CD4-positive, alpha-beta T cell treated with Interleukin-17A for 1 hour (primary cell): ENCODE measurements around the gene HS6ST2.
"Not testable (repeated sequence)": the region's sequence is repeated elsewhere in the genome, so short reads cannot be mapped to it uniquely, and the experiment has no call there.

Source experiments
- DNase-seq: peaks from one replicate; pipeline ENCODE4 v3.0.0-alpha.2; 2020

The HS6ST2 gene

DNA sequence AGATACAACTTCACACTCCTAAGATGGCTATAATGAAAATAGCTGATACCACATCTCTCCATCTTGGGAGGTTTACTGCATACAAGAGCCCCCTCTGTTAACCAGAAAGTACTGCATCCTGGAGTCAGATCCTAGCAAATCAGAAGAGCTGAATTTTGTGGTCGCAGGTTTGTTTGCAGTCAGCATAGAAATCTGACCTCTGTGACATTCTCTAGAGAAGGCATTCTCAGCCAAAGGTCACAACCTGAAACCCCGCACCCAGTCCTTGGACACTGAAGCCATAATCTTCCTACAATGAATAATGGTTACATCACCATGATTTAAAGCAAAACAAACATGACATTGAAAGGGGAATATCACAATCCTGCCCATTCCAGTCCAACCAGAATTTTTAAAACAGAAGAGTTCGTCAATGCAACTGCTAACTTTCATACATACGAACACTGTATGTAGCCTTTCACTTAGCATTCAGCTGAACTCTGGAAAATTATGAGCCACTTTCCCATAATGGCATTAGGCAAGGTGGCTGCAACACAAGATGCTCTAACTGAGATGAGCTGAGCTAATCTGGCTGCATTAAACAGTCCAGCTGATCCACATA lies 17.6 kb downstream of the HS6ST2 start:
- no peak for DNase-seq

- no peak for DNase-seq
Measured at GRCh38 chrX:132933170-132933569, 25.3 kb downstream of the HS6ST2 start.

GRCh38 chrX:132924426-132924825 lies 34.0 kb downstream of the HS6ST2 start:
- no peak for DNase-seq

- no peak for DNase-seq
Measured at GRCh38 chrX:132918523-132918922, 39.9 kb downstream of the HS6ST2 start.

DNA sequence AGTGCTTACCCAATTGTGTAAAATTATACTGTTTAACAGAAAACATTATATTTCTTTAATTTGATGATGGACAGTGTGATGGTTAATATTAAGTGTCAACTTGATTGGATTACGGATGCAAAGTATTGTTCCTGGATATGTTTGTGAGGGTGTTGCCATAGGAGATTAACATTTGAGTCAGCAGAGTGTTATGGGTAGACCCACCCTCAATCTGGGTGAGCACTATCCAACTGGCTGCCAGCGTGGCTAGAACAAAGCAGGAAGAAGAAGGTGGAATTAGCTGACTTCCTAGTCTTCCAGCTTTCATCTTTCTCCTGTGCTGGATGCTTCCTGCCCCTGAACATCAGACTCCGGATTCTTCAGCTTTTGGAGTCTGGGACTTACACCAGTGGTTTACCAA lies 42.1 kb downstream of the HS6ST2 start:
- no peak for DNase-seq

DNA sequence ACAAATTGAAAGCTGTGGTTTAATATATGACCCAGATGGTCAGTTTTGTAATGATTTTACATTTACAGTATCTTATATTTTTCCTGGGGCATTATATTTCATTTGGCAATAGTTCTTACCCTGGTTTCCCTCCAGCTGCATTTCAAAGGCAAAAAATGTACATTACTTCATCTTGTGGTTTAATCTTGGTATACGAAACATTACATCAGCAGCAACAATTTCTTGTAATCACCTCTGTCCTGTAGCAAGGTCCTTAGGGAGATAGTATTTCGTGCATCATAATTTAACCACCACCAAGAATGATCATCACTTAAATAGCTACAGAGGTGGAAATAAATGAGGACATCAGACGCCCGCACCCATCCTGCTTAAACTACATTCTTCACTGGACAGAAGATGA lies 48.8 kb downstream of the HS6ST2 start:
- no peak for DNase-seq

GRCh38 chrX:132908891-132909290 lies 49.5 kb downstream of the HS6ST2 start:
- no peak for DNase-seq

DNA sequence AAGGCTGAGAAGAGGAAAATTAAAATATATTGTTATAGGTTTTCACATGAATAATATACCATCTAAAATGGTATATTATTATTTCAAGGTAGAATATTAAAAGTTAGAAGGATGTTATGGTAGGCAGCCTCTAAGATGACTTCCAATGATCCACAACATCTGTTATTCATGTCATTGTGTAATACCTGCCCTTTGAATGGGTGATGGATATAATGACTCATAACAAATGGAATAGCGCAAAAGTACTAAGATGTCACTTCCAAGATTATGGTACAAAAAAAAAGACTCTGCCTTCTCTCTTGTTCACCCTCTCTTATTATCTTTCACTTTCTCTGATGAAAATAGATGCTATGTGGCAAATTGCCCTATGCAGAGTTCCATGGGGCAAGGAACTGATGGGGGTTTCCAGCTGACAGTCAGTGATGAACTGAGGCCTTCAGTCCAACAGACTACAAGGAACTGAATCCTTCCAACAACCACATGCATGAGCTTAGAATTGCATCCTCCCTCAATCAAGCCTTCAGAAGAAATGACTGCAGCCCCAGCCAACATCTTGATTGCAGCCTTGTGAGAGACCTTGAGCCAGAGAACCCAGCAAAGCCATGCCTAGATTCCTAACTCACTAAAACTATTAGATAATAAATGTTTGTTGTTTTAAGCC lies 57.7 kb downstream of the HS6ST2 start:
- DNase-seq, result no peak

- no peak for DNase-seq
Measured at GRCh38 chrX:132887569-132887968, 70.9 kb downstream of the HS6ST2 start.

- DNase-seq, result no peak
Measured at GRCh38 chrX:132883358-132883915, 75.0 kb downstream of the HS6ST2 start.

DNA sequence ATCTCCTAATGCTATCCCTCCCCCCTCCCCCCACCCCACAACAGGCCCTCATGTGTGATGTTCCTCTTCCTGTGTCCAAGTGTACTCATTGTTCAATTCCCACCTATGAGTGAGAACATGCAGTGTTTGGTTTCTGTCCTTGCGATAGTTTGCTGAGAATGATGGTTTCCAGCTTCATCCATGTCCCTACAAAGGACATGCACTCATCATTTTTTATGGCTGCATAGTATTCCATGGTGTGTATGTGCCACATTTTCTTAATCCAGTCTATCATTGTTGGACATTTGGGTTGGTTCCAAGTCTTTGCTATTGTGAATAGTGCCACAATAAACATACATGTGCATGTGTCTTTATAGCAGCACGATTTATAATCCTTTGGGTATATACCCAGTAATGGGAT lies 77.7 kb downstream of the HS6ST2 start:
- DNase-seq, result not testable (repeated sequence)

DNA sequence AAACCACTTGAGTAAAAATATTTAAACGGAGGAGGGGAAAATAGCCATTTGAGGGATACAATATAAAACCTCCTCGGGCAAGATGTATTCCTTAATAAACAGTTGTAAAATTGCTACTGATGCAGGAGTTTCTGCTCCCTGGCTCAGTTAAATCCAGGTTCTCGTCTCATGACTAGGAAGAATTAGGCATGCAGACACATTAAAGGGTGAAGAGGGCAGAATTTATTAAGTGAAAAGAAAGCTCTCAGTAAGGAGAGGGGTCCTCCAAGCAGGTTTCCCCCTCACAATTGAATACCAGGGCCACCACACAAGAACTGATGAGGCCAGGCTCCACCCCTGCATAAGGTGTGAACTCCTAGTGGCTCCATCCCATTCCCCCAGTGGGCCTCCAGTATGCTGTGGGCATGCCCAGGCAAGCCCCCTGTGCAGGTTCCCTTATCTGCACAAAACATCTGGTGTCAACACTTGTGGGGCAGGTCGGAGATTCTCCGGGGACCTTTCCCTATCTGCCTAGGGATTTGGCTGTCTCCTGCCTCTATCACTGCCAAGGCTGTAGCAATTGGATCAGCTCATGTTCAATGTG lies 80.4 kb downstream of the HS6ST2 start:
- DNase-seq, result no peak

DNA sequence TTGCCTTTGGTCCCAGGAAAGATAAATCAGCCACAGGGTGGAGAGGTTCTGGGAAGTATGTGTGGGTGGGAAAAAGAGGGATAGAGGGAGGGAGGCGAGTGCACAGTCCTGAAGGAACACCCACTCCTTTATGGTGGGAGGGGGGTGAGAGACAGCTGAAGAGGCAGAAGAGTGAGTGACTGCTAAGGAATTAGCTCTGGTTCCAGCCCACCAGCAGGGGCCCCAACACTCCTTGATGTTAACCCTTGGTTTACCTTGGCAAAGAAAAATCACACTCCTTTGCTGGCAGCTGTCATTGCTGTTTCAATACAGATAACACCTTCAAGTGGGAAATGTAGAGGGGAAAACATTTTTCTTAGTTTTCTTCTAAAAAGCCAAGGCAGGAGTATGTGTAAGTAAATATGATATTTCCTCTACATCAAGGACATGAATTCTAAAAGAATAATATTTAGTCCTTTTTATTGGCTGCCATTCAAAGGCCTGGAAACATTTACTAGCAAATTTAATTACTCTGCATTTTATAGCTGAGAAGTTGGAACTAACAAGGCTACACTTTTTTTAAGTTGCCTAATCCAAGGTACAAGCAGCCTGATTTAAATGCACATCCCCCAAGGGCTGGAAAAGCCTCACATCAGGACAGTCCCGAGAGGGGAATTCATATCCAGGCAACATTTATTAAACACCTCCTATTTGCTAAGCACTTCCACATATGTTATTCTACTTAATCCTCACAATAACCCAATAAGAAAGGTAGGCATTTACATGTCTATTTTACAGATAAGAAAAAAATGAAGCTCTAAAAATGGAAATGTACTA lies 81.7 kb downstream of the HS6ST2 start:
- DNase-seq, result no peak

DNA sequence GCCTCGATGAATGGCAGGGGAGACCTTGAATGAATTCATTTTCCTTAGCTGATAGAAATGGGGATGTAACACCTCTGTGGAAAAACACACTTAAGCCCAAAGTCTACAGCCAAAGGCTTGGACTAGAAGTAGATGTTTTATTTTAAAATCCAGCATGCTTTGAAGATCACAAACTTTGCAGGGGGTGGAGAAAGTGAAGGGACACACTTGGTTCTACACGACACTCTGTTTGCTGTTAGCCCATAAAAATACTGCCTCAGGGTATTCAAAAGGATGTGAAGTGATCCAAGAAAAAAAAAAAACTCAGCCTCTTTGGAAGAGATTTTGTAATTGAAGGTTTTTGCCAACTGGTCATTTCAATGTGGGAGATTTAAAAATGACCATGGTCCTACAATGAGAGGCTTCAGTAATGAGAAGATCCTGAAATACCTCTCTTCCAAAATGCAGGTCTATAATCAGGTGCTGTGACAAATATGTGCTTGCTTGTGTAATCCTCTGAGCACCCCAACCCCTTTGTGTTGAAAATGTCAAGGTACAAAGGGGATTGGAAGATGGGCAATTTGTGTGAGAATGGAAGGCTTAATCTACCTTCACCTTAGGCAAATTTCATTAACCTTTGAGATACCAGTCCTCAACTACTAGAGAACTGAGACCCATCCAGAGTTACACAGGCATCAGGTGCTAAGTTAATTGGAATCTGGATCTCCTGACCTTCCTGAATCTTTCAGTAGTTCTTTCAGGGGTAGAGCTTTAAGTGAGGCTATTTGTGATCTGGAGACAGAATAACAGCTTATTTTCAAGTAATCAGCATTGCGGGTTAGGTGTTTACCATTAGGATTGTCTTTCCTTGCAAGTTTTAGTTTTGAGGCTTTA lies 82.5 kb downstream of the HS6ST2 start:
- no peak for DNase-seq

- no peak for DNase-seq
Measured at GRCh38 chrX:132862562-132862961, 95.9 kb downstream of the HS6ST2 start.

DNA sequence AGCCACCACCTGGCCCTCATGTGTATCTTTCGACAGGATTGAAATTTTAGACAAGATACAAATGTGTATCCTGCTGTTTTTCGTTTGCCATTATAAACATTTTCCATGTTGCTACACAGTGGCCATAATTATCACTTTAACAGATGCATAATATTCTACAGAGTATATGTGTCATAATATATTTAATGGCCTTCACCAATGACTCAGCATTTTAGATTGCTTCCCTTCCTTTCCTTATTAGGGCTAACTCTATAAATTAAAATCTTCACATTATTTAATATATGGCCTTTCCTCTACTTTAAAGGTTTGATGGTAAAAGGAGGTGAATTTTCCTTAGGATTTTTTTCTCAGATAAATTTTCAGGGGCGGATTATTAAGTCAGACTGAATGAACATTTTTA lies 97.4 kb downstream of the HS6ST2 start:
- no peak for DNase-seq

GRCh38 chrX:132860200-132860599 lies 98.2 kb downstream of the HS6ST2 start:
- DNase-seq, result no peak

- DNase-seq, result no peak
Measured at GRCh38 chrX:132858018-132858417, 100.4 kb downstream of the HS6ST2 start.

DNA sequence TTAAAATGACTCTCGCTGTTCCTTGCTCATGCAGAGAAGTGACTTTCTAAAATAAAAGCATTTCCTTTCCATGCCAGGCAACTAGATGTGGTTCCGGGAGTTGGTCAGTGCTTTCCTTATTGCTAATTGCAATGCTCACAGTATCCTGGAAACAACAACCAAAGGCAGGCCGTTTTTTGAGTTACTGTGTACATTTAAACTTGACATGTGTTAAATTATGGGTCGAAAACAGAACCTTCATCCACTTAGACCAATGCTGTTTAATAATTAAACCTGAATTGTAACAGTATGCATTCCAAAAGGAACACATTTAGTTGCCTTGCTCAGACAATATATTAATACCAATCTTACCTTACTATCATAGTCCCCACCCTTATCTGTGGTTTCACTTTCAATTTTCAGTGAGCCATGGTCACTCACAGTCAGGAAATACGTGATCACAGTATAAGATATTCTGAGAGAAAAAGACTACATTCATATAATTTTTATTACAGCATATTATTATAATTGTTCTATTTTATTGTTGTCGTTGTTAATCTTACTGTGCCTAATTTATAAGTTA lies 102.6 kb downstream of the HS6ST2 start:
- no peak for DNase-seq

GRCh38 chrX:132853040-132853439 lies 105.4 kb downstream of the HS6ST2 start:
- DNase-seq, result no peak

GRCh38 chrX:132848296-132848970 lies 110.0 kb downstream of the HS6ST2 start:
- no peak for DNase-seq
